ENCODE measurements around the gene LRRC72. TPM values are rescaled to one million over a fixed set of nuclear protein-coding genes. Genes with fewer than 3 reads are reported as not detected.
"Not testable (repeated sequence)": the region's sequence is repeated elsewhere in the genome, so short reads cannot be mapped to it uniquely, and the experiment has no call there.

The LRRC72 gene
- total RNA-seq, 1 donor from 2014 or later = not detected

DNA sequence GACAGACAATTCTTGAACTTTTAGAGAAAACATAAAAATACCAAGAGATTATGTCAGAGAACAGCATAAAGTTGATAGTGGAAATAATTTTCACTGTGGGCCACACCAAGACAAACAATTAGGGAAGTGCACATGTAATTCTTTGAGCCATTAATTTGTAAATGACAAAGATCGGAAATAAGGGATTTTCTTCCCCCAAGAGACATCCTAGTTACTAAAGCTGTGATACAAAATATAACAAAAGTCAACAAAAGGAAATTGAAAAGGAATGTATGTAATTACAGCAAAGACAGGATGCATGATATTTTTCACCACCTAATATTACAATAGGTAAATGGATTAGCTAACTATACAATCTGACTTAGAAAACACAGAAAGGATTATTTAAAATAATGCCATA, 12.4 kb upstream of the LRRC72 start:
- Histone ChIP-seq H3K4me3 (ENCODE audit: low read depth, low read length) (no peak overlapping the region), H3K27me3 (ENCODE audit: control insufficient read depth, insufficient read depth, low read length) (no peaks in the 10 kb centered on the region), H3K36me3 (ENCODE audit: control insufficient read depth, insufficient read depth, low read length) (no peaks in the 10 kb centered on the region)
- no peak for DNase-seq (ENCODE audit: low read depth)
- TF ChIP-seq, protein P1, sequence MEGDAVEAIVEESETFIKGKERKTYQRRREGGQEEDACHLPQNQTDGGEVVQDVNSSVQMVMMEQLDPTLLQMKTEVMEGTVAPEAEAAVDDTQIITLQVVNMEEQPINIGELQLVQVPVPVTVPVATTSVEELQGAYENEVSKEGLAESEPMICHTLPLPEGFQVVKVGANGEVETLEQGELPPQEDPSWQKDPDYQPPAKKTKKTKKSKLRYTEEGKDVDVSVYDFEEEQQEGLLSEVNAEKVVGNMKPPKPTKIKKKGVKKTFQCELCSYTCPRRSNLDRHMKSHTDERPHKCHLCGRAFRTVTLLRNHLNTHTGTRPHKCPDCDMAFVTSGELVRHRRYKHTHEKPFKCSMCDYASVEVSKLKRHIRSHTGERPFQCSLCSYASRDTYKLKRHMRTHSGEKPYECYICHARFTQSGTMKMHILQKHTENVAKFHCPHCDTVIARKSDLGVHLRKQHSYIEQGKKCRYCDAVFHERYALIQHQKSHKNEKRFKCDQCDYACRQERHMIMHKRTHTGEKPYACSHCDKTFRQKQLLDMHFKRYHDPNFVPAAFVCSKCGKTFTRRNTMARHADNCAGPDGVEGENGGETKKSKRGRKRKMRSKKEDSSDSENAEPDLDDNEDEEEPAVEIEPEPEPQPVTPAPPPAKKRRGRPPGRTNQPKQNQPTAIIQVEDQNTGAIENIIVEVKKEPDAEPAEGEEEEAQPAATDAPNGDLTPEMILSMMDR (IDR thresholded peaks at IDR 0.05; ENCODE audit: insufficient read depth, low read length, poor library complexity, severe bottlenecking) = no peak

DNA sequence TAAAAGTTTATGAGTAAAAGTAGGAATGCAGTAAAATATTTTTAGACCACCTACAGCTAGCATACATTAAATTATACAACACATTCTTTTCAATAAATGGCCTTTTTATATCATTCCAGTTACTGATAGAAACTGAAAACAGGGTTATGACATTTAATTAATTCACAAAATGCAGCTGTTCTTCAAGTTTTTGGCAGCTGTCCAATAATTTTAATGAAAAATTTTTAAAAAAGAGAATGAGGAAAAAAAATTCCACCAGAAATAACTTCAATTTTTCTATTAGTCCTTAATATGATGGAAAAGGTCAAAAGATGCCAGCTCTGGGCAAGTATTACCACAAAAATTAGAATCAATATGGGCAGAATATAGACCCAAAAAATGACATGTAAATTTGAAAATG, 11.9 kb upstream of the LRRC72 start:
- H3K36me3 ChIP-seq (ENCODE audit: control insufficient read depth, insufficient read depth, low read length) = no peaks in the 10 kb centered on the region
- no peaks in the 10 kb centered on the region for H3K27me3 ChIP-seq (ENCODE audit: control insufficient read depth, insufficient read depth, low read length)
- H3K4me3 ChIP-seq (ENCODE audit: low read depth, low read length) = no peak overlapping the region
- DNase-seq (ENCODE audit: low read depth) = no peak
- TF ChIP-seq, protein P1 (IDR thresholded peaks at IDR 0.05; ENCODE audit: insufficient read depth, low read length, poor library complexity, severe bottlenecking) = no peak

DNA sequence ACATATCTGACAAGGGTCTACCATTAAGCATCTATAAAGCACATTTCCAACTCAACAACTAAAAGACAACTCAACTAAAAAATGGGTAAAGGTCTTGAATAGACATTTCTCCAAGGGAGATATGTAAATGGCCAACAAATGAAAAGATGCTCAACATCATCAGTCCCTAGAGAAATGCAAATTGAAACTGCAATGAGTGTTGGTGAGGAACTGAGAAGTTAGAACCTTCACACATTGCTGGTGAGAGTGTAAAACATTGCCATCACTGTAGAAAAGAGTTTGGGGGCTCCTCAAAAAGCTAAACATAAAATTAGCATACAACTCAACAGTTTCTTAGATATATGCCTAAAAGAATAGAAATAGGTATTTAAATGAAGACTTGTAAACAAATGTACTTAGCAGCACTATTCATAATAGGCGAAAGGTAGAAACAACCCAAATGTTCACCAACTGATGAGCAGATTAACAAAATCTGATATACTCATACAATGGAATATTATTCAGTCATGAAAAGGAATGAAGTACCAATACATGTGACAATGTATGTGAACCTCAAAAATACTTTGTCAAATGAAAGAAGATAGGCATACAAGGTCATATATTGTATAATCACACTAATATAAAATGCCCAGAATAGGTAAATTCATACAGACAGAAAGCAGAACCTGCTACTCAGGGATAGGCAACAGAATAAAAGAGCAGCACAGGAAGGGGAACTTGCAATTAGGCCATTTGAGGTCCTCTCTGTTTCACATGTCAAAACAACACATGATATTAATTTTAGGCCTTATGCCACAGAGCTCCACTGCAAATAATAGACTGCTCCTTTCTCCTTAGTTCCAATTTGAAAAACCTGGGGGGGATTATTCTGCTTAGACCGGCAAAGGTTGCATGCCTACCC, 10.6 kb upstream of the LRRC72 start:
- Histone ChIP-seq H3K4me3 (ENCODE audit: low read depth, low read length) (no peak overlapping the region), H3K27me3 (ENCODE audit: control insufficient read depth, insufficient read depth, low read length) (no peaks in the 10 kb centered on the region), H3K36me3 (ENCODE audit: control insufficient read depth, insufficient read depth, low read length) (no peaks in the 10 kb centered on the region)
- TF ChIP-seq, protein P1 (IDR thresholded peaks at IDR 0.05; ENCODE audit: insufficient read depth, low read length, poor library complexity, severe bottlenecking) = no peak
- no peak for DNase-seq (ENCODE audit: low read depth)

DNA sequence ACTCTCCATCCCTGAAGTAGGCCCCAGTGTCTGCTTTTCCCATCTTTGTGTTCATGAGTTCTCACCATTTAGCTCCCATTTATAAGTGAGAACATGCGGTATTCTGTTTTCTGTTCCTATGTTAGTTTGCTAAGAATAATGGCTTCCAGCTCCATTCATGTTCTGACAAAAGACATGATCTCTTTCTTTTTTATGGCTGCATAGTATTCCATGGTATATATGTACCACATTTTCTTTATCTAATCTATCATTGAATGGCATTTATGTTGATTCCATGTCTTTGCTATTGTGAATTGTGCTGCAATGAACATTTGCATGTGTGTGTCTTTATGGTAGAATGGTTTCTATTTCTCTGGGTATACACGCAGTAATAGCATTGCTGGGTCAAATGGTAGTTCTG, 6.6 kb upstream of the LRRC72 start:
- DNase-seq (ENCODE audit: low read depth); H3K4me3 ChIP-seq (ENCODE audit: low read depth, low read length): not testable (repeated sequence)

DNA sequence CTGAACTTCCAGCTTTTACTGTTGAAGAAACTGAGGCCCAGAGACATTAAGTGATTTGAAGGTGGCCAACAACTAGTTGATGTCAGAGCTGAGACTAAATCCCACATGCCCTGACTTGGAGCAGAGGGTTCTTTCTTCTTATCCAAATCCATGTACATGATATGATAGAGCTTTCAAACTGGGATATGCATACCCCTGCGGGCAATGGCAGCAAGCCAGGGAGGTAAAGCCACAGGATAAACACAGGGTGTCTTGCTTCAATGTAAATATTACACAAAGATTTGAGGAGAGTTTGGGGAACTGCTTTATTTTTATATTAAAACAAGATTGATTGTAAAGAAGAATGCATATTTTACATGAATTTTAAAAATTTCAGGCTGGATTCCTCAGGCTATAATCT, 2.3 kb upstream of the LRRC72 start:
- H3K27me3 ChIP-seq (ENCODE audit: control insufficient read depth, insufficient read depth, low read length) = no peaks in the 10 kb centered on the region
- TF ChIP-seq, protein P1 (IDR thresholded peaks at IDR 0.05; ENCODE audit: insufficient read depth, low read length, poor library complexity, severe bottlenecking) = no peak
- no peak for DNase-seq (ENCODE audit: low read depth)
- H3K36me3 ChIP-seq (ENCODE audit: control insufficient read depth, insufficient read depth, low read length) = no peaks in the 10 kb centered on the region
- no peak overlapping the region for H3K4me3 ChIP-seq (ENCODE audit: low read depth, low read length)

More for the DNA sequence above, 6.6 kb upstream of the LRRC72 start:
- H3K36me3 ChIP-seq (ENCODE audit: control insufficient read depth, insufficient read depth, low read length); H3K27me3 ChIP-seq (ENCODE audit: control insufficient read depth, insufficient read depth, low read length): not testable (repeated sequence)

DNA sequence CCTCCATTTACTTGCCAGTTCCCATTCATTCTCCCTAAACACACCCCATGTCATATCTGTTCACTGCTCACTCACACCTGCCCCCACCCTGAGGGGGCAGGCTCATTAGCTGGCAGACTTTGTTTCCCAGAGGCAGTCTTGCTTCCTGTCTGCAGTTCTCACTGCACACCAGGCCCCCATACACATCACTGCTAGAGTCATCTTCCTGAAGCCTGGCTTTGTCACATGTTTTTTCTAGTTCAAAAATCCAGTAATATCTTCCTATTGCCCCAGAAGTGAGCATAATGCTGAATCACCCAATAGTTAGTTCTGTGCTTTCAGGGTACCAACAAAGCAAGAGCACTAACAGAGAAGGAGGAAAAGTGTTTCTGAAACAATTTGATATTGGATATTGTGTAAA, 1.9 kb downstream of the LRRC72 start:
- Histone ChIP-seq H3K36me3 (ENCODE audit: control insufficient read depth, insufficient read depth, low read length) (no peaks in the 10 kb centered on the region), H3K4me3 (ENCODE audit: low read depth, low read length) (no peak overlapping the region), H3K27me3 (ENCODE audit: control insufficient read depth, insufficient read depth, low read length) (no peaks in the 10 kb centered on the region)
- TF ChIP-seq, protein P1 (IDR thresholded peaks at IDR 0.05; ENCODE audit: insufficient read depth, low read length, poor library complexity, severe bottlenecking) = no peak
- DNase-seq (ENCODE audit: low read depth) = no peak
